LHCN-M2 (cell line): ENCODE data around the gene IL7R. TPM values are rescaled to one million over a fixed set of nuclear protein-coding genes. Genes with fewer than 3 reads are reported as not detected.

Source experiments
- DNase-seq: peaks from one replicate; pipeline ENCODE4 v3.0.0-alpha.2; 2012; ENCODE audit warnings: low read depth
- polyA plus RNA-seq: library from polyadenylated mRNA; unstranded; fragments of >200 nt; gene quantifications from one replicate; pipeline ENCODE4 v1.2.1, GENCODE V29; 2012; ENCODE audit warnings: missing spikeins
- total RNA-seq: library from RNA; depleted of rRNA; stranded (reverse); fragments of >200 nt; gene quantifications from 2 replicates; pipeline ENCODE4 v1.2.3, GENCODE V29; 2014; rRNA removed

The IL7R gene
- 6.7 and 7.3 TPM in 2 replicates for total RNA-seq
- polyA plus RNA-seq = 13.3 TPM

- DNase-seq = peak; percentile 33
These were observed at the start of gene IL7R for GRCh38 chr5:35856765-35857351. TSS of gene IL7R (plus strand) at chr5:35856891. CDS start at chr5:35856978, 87 bp downstream.

GRCh38 chr5:35810601-35811000 lies 46.1 kb upstream of the IL7R start:
- DNase-seq = no peak

DNA sequence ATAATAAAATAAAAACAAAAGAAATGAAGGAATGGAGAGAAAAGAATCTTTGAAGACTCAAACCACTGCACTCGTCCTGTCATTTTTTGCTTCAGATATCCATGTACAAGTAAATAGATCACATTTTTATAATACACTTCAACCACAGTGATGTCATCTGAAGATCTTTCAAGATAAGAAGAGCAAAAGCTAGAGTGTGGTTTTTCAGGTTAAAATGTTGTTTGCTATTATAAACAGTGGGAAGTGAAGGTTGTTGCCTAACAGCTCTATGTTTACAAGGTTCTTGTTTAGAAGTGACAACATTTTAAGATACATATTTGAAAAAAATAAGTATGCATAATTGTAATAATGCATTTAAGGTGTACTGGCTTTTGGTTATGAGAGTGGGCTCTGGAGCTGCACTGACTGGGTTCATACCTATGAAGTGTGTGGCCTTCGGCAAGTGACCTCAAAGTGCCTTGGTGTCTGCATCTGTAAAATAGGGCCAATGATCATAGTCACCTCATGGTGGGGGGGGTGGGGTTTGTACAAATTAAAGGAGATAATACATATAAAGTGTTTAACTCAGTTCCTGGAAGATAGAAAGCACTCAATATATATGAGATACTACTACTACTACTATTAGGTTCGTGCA lies 45.5 kb upstream of the IL7R start:
- DNase-seq = no peak

GRCh38 chr5:35813521-35813920 lies 43.2 kb upstream of the IL7R start:
- DNase-seq = peak; percentile 36

GRCh38 chr5:35815089-35815936 lies 41.4 kb upstream of the IL7R start:
- no peak for DNase-seq

DNA sequence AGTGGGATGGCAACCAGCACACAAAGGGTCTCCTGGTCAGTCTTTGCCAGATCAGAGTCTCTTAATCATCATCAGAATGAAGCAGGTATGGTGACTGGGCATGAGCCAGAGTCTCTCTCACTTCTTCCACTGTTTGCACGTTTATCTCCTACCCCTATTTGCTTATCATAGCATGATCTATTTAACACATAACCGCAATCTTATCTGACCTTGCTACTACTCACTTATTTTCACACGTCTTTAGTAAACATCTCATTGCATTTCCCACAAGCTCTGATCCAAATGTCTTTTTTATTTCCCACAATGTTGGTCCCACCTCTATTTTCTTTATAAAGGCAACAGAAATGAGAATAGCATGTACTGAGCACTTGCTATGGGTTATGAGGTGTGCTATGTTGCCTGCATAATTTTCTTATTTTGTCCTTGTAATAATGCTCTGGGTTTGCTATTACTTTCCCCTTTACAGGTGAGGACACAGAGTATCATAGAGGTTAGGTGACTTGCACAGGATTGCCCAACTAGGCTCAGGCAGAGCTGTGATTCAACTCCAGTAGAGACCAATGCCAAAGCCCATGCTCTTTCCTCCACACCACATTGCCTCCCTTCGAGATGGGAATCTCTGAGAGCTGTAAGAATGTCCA lies 39.7 kb upstream of the IL7R start:
- DNase-seq = no peak

DNA sequence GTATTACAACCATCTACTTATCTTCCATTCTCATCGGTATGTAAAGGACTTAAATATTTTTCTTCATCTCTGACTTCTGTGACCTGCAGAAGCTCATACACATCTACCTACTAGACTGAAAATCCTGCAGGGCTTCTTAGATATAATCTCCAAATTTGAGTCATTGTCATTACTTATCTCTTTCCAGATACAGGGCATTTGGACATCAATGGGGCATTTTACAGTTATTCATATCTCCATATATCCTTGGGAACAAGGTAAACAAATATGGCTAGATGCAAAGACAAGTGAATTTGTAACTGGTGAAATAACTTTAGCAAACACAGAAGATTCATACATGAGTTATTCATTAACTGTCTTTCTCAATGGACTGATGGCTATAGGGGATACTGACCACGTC lies 37.7 kb upstream of the IL7R start:
- no peak for DNase-seq

GRCh38 chr5:35819668-35820067 lies 37.0 kb upstream of the IL7R start:
- no peak for DNase-seq

DNA sequence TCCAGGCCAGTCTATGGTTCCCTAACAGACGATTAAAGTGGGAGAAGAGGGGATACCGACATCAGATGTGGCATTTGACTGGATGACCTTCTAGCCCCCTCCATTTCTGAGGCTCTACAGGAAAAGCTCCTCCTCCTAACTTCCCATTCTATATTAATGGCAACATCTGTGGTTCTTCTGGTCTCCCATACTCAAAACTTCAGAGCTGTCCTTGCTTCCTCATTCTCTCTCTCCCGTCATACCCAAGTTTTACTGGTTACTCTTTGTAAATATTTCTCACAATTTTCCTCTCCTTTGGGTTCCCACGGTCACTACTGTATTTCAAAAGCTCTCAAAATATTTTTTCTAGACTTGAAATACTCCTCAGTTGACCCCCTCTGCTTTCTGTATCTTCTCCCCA lies 36.0 kb upstream of the IL7R start:
- no peak for DNase-seq

DNA sequence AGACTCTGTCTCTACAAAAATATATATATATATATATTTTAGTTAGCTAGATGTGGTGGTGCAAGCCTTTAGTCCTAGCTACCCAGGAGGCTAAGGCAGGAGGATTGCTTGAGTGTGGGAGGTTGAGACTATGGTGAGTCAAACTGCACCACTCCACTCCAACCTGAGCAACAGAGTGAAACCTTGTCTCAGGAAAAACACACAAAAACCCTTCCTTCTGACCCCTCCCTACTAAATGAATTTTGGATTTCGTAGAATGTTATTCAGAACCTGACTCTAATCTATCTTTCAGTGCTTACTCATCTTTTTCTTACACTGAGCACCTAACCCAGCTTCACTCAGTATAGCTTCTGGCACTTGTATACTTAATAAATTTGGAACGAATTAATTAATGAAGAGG lies 35.2 kb upstream of the IL7R start:
- DNase-seq = no peak

- no peak for DNase-seq
These were observed 34.2 kb upstream of the IL7R start for GRCh38 chr5:35822511-35822910.

GRCh38 chr5:35823347-35824098 lies 33.2 kb upstream of the IL7R start:
- DNase-seq = no peak

DNA sequence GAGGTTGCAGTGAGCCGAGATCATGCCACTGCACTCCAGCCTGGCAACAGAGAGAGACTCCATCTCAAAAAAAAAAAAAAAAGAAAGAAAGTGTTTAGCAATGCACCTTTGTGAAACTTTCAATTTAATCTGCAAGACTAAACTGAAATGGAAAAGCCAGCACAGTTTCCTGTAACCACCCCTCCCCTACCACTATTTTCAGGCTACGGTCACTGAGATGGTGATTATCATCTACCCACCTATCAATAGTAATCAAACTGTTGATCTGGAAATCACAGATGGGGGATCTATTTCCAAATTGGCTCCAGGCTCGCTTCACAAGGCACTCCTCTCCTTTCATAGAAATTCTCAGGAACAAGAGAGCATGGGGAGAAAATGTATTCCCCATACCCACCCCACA lies 30.6 kb upstream of the IL7R start:
- DNase-seq = no peak

- no peak for DNase-seq
These were observed 30.1 kb upstream of the IL7R start for GRCh38 chr5:35826554-35826953.

GRCh38 chr5:35828082-35828598 lies 28.6 kb upstream of the IL7R start:
- DNase-seq = no peak

GRCh38 chr5:35830587-35830986 lies 26.1 kb upstream of the IL7R start:
- no peak for DNase-seq

DNA sequence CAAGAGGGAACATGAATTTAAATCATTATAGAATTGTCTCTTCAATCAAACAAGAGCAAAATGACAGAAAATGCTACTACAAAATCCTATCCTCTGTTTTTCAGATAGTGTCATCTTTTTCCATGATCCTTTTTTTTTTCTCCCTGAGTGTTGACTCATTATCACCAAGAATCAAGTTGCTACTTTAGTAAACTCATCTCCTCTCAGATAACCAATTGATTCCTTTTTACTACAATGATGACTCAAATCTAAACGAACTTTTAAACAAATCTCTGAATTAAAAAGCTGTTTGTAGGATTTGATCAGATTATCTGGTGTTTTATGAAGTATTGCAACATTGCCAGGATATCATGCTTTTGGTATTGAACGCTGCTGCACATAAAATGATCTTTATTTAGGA lies 23.9 kb upstream of the IL7R start:
- peak; percentile 39 for DNase-seq

GRCh38 chr5:35833224-35833623 lies 23.5 kb upstream of the IL7R start:
- DNase-seq = no peak

- DNase-seq = no peak
These were observed 20.6 kb upstream of the IL7R start for GRCh38 chr5:35835796-35836742.
